ENCODE measurements around the gene SETMAR.

The SETMAR gene

GRCh38 chr3:4351164-4351855, 48.1 kb downstream of the SETMAR start:
- no peak for DNase-seq (ENCODE audit: insufficient read length, low spot score)
- FAIRE-seq = no peak

GRCh38 chr3:4351872-4352271, 48.7 kb downstream of the SETMAR start:
- no peak for FAIRE-seq
- DNase-seq (ENCODE audit: insufficient read length, low spot score) = no peak

GRCh38 chr3:4355401-4356219, 52.4 kb downstream of the SETMAR start:
- FAIRE-seq (no peak), DNase-seq (ENCODE audit: insufficient read length, low spot score) (no peak)

- DNase-seq (ENCODE audit: insufficient read length, low spot score) (no peak), FAIRE-seq (no peak)
These were observed 53.0 kb downstream of the SETMAR start for GRCh38 chr3:4356220-4356540.

GRCh38 chr3:4356546-4357410, 53.6 kb downstream of the SETMAR start:
- no peak for DNase-seq (ENCODE audit: insufficient read length, low spot score)
- no peak for FAIRE-seq

GRCh38 chr3:4358273-4358672, 55.1 kb downstream of the SETMAR start:
- no peak for FAIRE-seq

GRCh38 chr3:4359805-4360502, 56.8 kb downstream of the SETMAR start:
- FAIRE-seq (no peak), DNase-seq (ENCODE audit: insufficient read length, low spot score) (no peak)

More at GRCh38 chr3:4358273-4358672, 55.1 kb downstream of the SETMAR start:
- no peak for DNase-seq (ENCODE audit: insufficient read length, low spot score)

GRCh38 chr3:4360817-4361216, 57.6 kb downstream of the SETMAR start:
- no peak for DNase-seq (ENCODE audit: insufficient read length, low spot score)
- FAIRE-seq = no peak

GRCh38 chr3:4362523-4362922, 59.4 kb downstream of the SETMAR start:
- DNase-seq (ENCODE audit: insufficient read length, low spot score) (no peak), FAIRE-seq (no peak)
